ENCODE results near the gene TRPM6.

DNA sequence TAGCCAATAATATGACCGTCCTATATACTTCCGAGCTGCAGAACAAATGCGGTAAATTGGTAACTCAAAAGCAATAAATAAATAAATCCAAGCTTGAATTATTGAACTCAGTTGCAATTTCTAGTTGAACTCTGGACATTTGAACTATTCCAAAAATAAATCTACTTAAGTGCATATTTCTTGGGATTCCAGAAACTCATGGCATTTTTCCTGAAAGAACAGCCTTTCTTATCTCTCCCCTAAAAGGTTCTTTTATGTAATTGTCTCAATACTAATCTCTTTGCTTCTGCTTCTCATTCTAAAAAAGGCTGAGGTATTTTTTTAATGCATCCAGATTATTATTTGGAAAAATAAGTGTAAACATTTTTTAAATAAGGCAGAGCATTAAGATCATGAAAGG is 131.7 kb downstream of the TRPM6 start:
- no peak for TF ChIP-seq EZH2phosphoT487 (IDR thresholded peaks at IDR 0.05; ENCODE audit: low read length)
- TF ChIP-seq, protein P1, sequence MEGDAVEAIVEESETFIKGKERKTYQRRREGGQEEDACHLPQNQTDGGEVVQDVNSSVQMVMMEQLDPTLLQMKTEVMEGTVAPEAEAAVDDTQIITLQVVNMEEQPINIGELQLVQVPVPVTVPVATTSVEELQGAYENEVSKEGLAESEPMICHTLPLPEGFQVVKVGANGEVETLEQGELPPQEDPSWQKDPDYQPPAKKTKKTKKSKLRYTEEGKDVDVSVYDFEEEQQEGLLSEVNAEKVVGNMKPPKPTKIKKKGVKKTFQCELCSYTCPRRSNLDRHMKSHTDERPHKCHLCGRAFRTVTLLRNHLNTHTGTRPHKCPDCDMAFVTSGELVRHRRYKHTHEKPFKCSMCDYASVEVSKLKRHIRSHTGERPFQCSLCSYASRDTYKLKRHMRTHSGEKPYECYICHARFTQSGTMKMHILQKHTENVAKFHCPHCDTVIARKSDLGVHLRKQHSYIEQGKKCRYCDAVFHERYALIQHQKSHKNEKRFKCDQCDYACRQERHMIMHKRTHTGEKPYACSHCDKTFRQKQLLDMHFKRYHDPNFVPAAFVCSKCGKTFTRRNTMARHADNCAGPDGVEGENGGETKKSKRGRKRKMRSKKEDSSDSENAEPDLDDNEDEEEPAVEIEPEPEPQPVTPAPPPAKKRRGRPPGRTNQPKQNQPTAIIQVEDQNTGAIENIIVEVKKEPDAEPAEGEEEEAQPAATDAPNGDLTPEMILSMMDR (IDR thresholded peaks at IDR 0.05; ENCODE audit: low read length) = no peak
